ENCODE measurements around the gene TINAGL1.

- TF ChIP-seq, protein P1, sequence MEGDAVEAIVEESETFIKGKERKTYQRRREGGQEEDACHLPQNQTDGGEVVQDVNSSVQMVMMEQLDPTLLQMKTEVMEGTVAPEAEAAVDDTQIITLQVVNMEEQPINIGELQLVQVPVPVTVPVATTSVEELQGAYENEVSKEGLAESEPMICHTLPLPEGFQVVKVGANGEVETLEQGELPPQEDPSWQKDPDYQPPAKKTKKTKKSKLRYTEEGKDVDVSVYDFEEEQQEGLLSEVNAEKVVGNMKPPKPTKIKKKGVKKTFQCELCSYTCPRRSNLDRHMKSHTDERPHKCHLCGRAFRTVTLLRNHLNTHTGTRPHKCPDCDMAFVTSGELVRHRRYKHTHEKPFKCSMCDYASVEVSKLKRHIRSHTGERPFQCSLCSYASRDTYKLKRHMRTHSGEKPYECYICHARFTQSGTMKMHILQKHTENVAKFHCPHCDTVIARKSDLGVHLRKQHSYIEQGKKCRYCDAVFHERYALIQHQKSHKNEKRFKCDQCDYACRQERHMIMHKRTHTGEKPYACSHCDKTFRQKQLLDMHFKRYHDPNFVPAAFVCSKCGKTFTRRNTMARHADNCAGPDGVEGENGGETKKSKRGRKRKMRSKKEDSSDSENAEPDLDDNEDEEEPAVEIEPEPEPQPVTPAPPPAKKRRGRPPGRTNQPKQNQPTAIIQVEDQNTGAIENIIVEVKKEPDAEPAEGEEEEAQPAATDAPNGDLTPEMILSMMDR (IDR thresholded peaks at IDR 0.05), result no peak
- TF ChIP-seq EP300 (IDR thresholded peaks at IDR 0.05), result no peak
Measured at GRCh38 chr1:31588751-31589515, 12.6 kb downstream of the TINAGL1 start.

Data from esophagus muscularis mucosa (tissue), 3 donors.